GM12878 (cell line): ENCODE data around the gene TOP2A. TPM values are rescaled to one million over a fixed set of nuclear protein-coding genes. Genes with fewer than 3 reads are reported as not detected.
A peak's percentile ranks its signal among the peaks of the same experiment; 100 is the strongest.

Experiments
- ATAC-seq: fragments of 200-7000 bp; cut with Tn5 transposase; 3 replicates; pipeline ENCODE4 v1.9.1; 2020; ENCODE audit warnings: mild to moderate bottlenecking, moderate library complexity
- BruUV-seq: library from RNA; stranded (reverse); fragments of 400-500 nt; replicated peaks from 2 replicates; lab custom pipeline; 2021; lab: Mats Ljungman, UMichigan
- CTCF ChIA-PET: fragments of 300-600 bp; sonication (Branson Sonifier 250); formaldehyde crosslinking; extraction: SDS; loops from one replicate; lab custom pipeline; 2021; ENCODE audit warnings: inconsistent platforms; lab: Yijun Ruan, JAX
- POLR2A ChIA-PET: fragments of 350-600 bp; formaldehyde crosslinking; extraction: SDS; loops from one replicate; lab custom pipeline; 2021; ENCODE audit warnings: inconsistent platforms; lab: Charles Lee
- RAD21 ChIA-PET: fragments of 300-600 bp; sonication (Branson Sonifier 250); formaldehyde crosslinking; loops from one replicate; lab custom pipeline; 2023; ENCODE audit warnings: antibody characterized with exemption; ENCODE audit not compliant: unreplicated experiment; lab: Charles Lee
- SMC1A ChIA-PET: fragments of 300-600 bp; sonication (Branson Sonifier 250); formaldehyde crosslinking; loops from one replicate; lab custom pipeline; 2023; ENCODE audit not compliant: unreplicated experiment, uncharacterized antibody; lab: Charles Lee
- DNase-seq: peaks from one replicate; pipeline ENCODE4 v3.0.0-alpha.2; 2011; ENCODE audit warnings: low read depth, low spot score
- FAIRE-seq: peaks from 3 replicates; lab custom pipeline; 2011; peaks lifted over from hg19 to GRCh38; lab: Jason Lieb, UNC
- H2AFZ ChIP-seq: 2 replicates; pipeline ENCODE4 v1.6.0; 2011; ENCODE audit warnings: low read depth, low read length, control low read depth; ENCODE audit not compliant: control insufficient read depth
- H3K27ac ChIP-seq: 2 replicates; pipeline ENCODE4 v1.5.1; 2011; ENCODE audit warnings: control low read depth; ENCODE audit not compliant: control insufficient read depth, insufficient read depth
- H3K27me3 ChIP-seq, 2 experiments: replicated peaks in 1 of 2; 2 replicates each; pipeline versions ENCODE4 v1.6.0 to v1.6.1; 2011; ENCODE audit warnings: low read length in 1 of 2; ENCODE audit not compliant: control insufficient read depth in 2 of 2, insufficient read depth in 2 of 2
- H3K36me3 ChIP-seq, 2 experiments: 2 replicates each; pipeline ENCODE4 v1.5.1; 2011; ENCODE audit warnings: low read length in 1 of 2; ENCODE audit not compliant: control insufficient read depth in 2 of 2, insufficient read depth in 2 of 2
- H3K4me1 ChIP-seq: 2 replicates; pipeline ENCODE4 v1.6.1; 2011; ENCODE audit warnings: mild to moderate bottlenecking, low read length, moderate library complexity, mixed read lengths; ENCODE audit not compliant: control insufficient read depth, insufficient read depth
- H3K4me2 ChIP-seq: 2 replicates; pipeline ENCODE4 v1.6.0; 2011; ENCODE audit warnings: control low read depth; ENCODE audit not compliant: control insufficient read depth, insufficient read depth
- H3K4me3 ChIP-seq: fragments of 200-600 bp; sonication (generic); 2 replicates; pipeline ENCODE4 v1.5.1; 2016
- H3K79me2 ChIP-seq: 2 replicates; pipeline ENCODE4 v1.6.0; 2011; ENCODE audit warnings: low read length; ENCODE audit not compliant: control insufficient read depth, insufficient read depth
- H3K9ac ChIP-seq: 2 replicates; pipeline ENCODE4 v1.8.0; 2011; ENCODE audit warnings: low read length, control low read depth, mixed read lengths; ENCODE audit not compliant: control insufficient read depth, insufficient read depth
- H3K9me3 ChIP-seq: replicated peaks from 3 replicates; pipeline ENCODE4 v1.5.1; 2011; ENCODE audit warnings: mild to moderate bottlenecking, low read length; ENCODE audit not compliant: control insufficient read depth, insufficient read depth
- H4K20me1 ChIP-seq: 2 replicates; pipeline ENCODE4 v1.6.0; 2011; ENCODE audit not compliant: control insufficient read depth, insufficient read depth
- MYC ChIP-seq: IDR thresholded peaks from 2 replicates; pipeline ENCODE4 v1.6.1; 2011; ENCODE audit warnings: mild to moderate bottlenecking, low read length, moderate library complexity, inconsistent platforms; ENCODE audit not compliant: insufficient read depth, insufficient replicate concordance, insufficient read length, severe bottlenecking
- SREBF2 ChIP-seq: IDR thresholded peaks from 2 replicates; pipeline ENCODE4 v1.6.1; 2012; ENCODE audit warnings: mild to moderate bottlenecking, low read length
- TBL1XR1 ChIP-seq: IDR thresholded peaks from 2 replicates; pipeline ENCODE4 v1.6.1; 2012; ENCODE audit warnings: low read depth, low read length, improper control_type of control experiment
- WGBS: methylation state at CpG from one replicate; pipeline ENCODE4 v1.1.6; 2016; ENCODE audit warnings: low lambda C conversion rate; ENCODE audit not compliant: insufficient replicate concordance, insufficient coverage; ENCODE audit errors: missing lambda C conversion rate; 5-methylcytosine and 5-hydroxymethylcytosine counted together
- in situ Hi-C: fragments of 300-500 bp; cut with MboI; formaldehyde crosslinking; loops from 9 replicates; pipeline ENCODE4 v1.14.3; 2018; ENCODE audit warnings: mixed read lengths
- intact Hi-C: fragments of 100-400 bp; cut with micrococcal nuclease; formaldehyde crosslinking; loops from one replicate; pipeline ENCODE4 v1.14.2; 2022; ENCODE audit not compliant: unreplicated experiment
- polyA plus RNA-seq, 11 experiments: library from polyadenylated mRNA; depleted of rRNA in 4 of 11; unstranded in 6 of 11; stranded (reverse) in 5 of 11; fragments of >200 nt; fragmentation: Nextera tagmentation in 4 of 11; fragmentation: Illumina TruSeq in 1 of 11; extraction: Ambion mirVana in 4 of 11; extraction: Trizol in 1 of 11; gene quantifications; 1 replicate in 1 of 11; 2 replicates in 10 of 11; pipeline versions ENCODE4 v1.2.1 to v1.2.3, GENCODE V29; 2011 to 2016; ENCODE audit warnings: inconsistent platforms in 2 of 11, missing spikeins in 2 of 11, low read depth in 1 of 11
- total RNA-seq, 4 experiments: library from RNA; depleted of rRNA in 3 of 4; stranded (reverse); fragments of >200 nt in 3 of 4; fragmentation: Illumina TruSeq in 1 of 4; extraction: Trizol in 1 of 4; gene quantifications; 2 replicates each; pipeline versions ENCODE4 v1.2.1 to v1.2.3, GENCODE V29; 2013 to 2021
- TF ChIP-seq, protein P1 (sequence below): IDR thresholded peaks from 2 replicates; pipeline ENCODE4 v1.6.1; 2012; ENCODE audit warnings: low read depth, low read length, improper control_type of control experiment
- TF ChIP-seq, protein P2 (sequence below): IDR thresholded peaks from 2 replicates; pipeline ENCODE4 v1.6.1; 2011; ENCODE audit warnings: borderline replicate concordance, low read depth, mild to moderate bottlenecking, moderate library complexity, low read length; ENCODE audit not compliant: insufficient read depth, poor library complexity, severe bottlenecking
- TF ChIP-seq, protein P3 (sequence below): fragments of 450-650 bp; IDR thresholded peaks from 2 replicates; pipeline ENCODE4 v1.6.1; 2016; ENCODE audit warnings: mild to moderate bottlenecking, moderate library complexity, borderline replicate concordance

TOP2A gene
- total and polyA plus RNA-seq, 10 of the 15 experiments (the other 5 are each of a cell fraction or from before 2014, with no cell fraction given) = 117 to 275 (median 232) TPM

DNA sequence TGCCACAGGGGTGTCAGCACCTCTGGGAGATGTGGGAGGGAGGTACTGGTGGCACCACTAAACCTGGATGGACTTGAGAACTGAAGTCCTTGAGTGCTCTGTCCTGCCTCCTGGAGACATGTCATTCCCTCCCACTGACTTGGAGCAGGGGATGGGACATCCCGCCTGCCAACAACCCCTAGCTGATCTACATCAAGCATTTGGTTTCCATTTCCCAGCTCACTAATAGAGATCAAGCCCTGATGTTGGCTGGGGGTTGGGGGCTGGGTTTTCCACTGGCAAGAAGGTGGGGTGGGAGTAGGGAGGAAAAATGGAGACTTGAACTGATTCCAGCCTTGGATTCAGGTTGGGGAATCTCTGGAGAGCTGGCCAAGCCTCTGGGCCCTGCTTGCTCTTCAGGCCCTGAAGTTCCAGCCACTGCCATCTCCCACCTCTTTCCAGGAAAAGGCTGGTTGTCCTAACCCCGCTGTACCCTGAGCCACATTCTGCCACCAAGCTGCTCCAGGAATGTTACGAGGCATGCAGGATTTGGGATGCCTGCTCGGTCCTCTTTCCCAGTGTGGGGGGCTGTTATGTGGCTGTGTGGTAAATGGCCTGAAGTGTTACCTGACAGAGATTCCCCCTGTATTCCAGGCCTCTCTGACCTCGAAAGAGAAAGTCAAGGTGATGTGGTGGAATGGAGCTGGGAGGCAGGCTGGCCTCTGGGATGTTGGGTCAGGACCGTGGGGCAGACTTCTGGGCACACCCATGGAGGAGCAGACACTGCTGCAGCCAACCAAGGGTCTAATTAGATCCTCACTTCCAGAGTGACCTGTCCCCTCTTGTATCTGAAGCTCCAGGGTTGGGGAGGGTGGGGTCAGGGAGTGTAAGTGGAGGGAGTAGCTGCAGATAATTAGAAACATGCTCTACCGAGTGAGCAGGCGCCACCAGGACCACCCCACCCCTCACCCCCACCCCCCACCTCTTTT lies 42.2 kb upstream of the TOP2A start (continued):
- TF ChIP-seq, protein P1, sequence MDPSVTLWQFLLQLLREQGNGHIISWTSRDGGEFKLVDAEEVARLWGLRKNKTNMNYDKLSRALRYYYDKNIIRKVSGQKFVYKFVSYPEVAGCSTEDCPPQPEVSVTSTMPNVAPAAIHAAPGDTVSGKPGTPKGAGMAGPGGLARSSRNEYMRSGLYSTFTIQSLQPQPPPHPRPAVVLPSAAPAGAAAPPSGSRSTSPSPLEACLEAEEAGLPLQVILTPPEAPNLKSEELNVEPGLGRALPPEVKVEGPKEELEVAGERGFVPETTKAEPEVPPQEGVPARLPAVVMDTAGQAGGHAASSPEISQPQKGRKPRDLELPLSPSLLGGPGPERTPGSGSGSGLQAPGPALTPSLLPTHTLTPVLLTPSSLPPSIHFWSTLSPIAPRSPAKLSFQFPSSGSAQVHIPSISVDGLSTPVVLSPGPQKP = no peak
- no peak for TF ChIP-seq MYC

DNA sequence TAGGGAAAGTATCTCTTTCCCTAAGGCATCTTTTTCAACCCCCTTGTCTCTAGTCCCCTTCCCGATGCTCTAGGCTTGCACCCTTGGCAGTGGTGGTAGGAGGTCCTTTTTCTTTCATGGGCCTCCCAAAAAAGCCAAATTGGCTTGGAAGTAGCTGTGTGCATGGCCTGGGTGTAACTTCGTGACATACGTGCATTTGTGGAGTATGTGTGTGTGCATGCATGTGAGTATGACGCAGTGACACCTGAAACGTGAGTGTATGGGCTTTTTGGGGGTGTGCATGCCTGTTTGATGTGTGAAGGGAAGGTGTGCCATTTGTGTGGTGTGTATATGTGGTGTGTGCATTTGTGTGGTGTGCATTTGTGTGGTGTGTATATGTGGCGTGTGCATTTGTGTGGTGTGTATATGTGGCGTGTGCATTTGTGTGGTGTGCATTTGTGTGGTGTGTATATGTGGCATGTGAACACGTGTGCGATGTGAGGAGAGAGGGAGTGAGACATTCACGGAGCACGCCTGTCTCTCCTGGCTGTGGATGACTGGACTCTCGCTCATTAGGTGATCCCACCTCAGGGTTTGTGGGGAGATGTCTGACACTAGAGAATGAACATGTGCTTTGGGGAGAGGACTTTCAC lies 41.3 kb upstream of the TOP2A start:
- TF ChIP-seq, protein P2, sequence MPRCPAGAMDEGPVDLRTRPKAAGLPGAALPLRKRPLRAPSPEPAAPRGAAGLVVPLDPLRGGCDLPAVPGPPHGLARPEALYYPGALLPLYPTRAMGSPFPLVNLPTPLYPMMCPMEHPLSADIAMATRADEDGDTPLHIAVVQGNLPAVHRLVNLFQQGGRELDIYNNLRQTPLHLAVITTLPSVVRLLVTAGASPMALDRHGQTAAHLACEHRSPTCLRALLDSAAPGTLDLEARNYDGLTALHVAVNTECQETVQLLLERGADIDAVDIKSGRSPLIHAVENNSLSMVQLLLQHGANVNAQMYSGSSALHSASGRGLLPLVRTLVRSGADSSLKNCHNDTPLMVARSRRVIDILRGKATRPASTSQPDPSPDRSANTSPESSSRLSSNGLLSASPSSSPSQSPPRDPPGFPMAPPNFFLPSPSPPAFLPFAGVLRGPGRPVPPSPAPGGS = peak; percentile 93
- TF ChIP-seq, protein P3, sequence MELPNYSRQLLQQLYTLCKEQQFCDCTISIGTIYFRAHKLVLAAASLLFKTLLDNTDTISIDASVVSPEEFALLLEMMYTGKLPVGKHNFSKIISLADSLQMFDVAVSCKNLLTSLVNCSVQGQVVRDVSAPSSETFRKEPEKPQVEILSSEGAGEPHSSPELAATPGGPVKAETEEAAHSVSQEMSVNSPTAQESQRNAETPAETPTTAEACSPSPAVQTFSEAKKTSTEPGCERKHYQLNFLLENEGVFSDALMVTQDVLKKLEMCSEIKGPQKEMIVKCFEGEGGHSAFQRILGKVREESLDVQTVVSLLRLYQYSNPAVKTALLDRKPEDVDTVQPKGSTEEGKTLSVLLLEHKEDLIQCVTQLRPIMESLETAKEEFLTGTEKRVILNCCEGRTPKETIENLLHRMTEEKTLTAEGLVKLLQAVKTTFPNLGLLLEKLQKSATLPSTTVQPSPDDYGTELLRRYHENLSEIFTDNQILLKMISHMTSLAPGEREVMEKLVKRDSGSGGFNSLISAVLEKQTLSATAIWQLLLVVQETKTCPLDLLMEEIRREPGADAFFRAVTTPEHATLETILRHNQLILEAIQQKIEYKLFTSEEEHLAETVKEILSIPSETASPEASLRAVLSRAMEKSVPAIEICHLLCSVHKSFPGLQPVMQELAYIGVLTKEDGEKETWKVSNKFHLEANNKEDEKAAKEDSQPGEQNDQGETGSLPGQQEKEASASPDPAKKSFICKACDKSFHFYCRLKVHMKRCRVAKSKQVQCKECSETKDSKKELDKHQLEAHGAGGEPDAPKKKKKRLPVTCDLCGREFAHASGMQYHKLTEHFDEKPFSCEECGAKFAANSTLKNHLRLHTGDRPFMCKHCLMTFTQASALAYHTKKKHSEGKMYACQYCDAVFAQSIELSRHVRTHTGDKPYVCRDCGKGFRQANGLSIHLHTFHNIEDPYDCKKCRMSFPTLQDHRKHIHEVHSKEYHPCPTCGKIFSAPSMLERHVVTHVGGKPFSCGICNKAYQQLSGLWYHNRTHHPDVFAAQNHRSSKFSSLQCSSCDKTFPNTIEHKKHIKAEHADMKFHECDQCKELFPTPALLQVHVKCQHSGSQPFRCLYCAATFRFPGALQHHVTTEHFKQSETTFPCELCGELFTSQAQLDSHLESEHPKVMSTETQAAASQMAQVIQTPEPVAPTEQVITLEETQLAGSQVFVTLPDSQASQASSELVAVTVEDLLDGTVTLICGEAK = no peak
- TF ChIP-seq TBL1XR1 = no peak
- TF ChIP-seq SREBF2 = no peak
- Histone ChIP-seq H3K27ac (no peak overlapping the region), H4K20me1 (no peaks in the 10 kb centered on the region), H3K4me1 (no peaks in the 10 kb centered on the region), H3K27me3 (no peaks in the 10 kb centered on the region; a peak in 1 of 4 replicates), H2AFZ (no peak overlapping the region), H3K4me2 (no peak overlapping the region), H3K36me3 (no peaks in the 10 kb centered on the region), H3K4me3 (no peak overlapping the region), H3K9me3 (no peaks in the 10 kb centered on the region), H3K9ac (no peak overlapping the region), H3K79me2 (no peaks in the 10 kb centered on the region)
- FAIRE-seq (no peak), ATAC-seq (no peak), DNase-seq (no peak)
- SMC1A ChIA-PET = interaction anchor here (1.1 kb wide), 1 partner anchor 74 kb away, joined by 3 read pairs; no protein-coding TSS in a partner anchor
- intact Hi-C loops = no loop called here
- WGBS = 63% methylated on average over 12 of the region's 12 CpGs
- POLR2A ChIA-PET = no interaction called here
- RAD21 ChIA-PET = no interaction called here
- CTCF ChIA-PET = interaction anchor here (1.6 kb wide), 1 partner anchor 17 kb away, joined by 7 read pairs; no protein-coding TSS in a partner anchor
- no TSS peak for BruUV-seq
- in situ Hi-C loops = no loop called here
